GM12878 (cell line): ENCODE measurements around the gene CBFA2T3. TPM values are rescaled to one million over a fixed set of nuclear protein-coding genes. Genes with fewer than 3 reads are reported as not detected.

Experiments
- ATAC-seq: fragments of 200-7000 bp; cut with Tn5 transposase; 3 replicates; pipeline ENCODE4 v1.9.1; 2020; ENCODE audit warnings: mild to moderate bottlenecking, moderate library complexity
- BruUV-seq: library from RNA; stranded (reverse); fragments of 400-500 nt; replicated peaks from 2 replicates; lab custom pipeline; 2021; lab: Mats Ljungman, UMichigan
- CTCF ChIA-PET: fragments of 300-600 bp; sonication (Branson Sonifier 250); formaldehyde crosslinking; extraction: SDS; loops from one replicate; lab custom pipeline; 2021; ENCODE audit warnings: inconsistent platforms; lab: Yijun Ruan, JAX
- POLR2A ChIA-PET: fragments of 350-600 bp; formaldehyde crosslinking; extraction: SDS; loops from one replicate; lab custom pipeline; 2021; ENCODE audit warnings: inconsistent platforms; lab: Charles Lee
- RAD21 ChIA-PET: fragments of 300-600 bp; sonication (Branson Sonifier 250); formaldehyde crosslinking; loops from one replicate; lab custom pipeline; 2023; ENCODE audit warnings: antibody characterized with exemption; ENCODE audit not compliant: unreplicated experiment; lab: Charles Lee
- SMC1A ChIA-PET: fragments of 300-600 bp; sonication (Branson Sonifier 250); formaldehyde crosslinking; loops from one replicate; lab custom pipeline; 2023; ENCODE audit not compliant: unreplicated experiment, uncharacterized antibody; lab: Charles Lee
- DNase-seq: peaks from one replicate; pipeline ENCODE4 v3.0.0-alpha.2; 2011; ENCODE audit warnings: low read depth, low spot score
- FAIRE-seq: peaks from 3 replicates; lab custom pipeline; 2011; peaks lifted over from hg19 to GRCh38; lab: Jason Lieb, UNC
- H2AFZ ChIP-seq: 2 replicates; pipeline ENCODE4 v1.6.0; 2011; ENCODE audit warnings: low read depth, low read length, control low read depth; ENCODE audit not compliant: control insufficient read depth
- H3K27ac ChIP-seq: 2 replicates; pipeline ENCODE4 v1.5.1; 2011; ENCODE audit warnings: control low read depth; ENCODE audit not compliant: control insufficient read depth, insufficient read depth
- H3K27me3 ChIP-seq, 2 experiments: replicated peaks in 1 of 2; 2 replicates each; pipeline versions ENCODE4 v1.6.0 to v1.6.1; 2011; ENCODE audit warnings: low read length in 1 of 2; ENCODE audit not compliant: control insufficient read depth in 2 of 2, insufficient read depth in 2 of 2
- H3K36me3 ChIP-seq, 2 experiments: 2 replicates each; pipeline ENCODE4 v1.5.1; 2011; ENCODE audit warnings: low read length in 1 of 2; ENCODE audit not compliant: control insufficient read depth in 2 of 2, insufficient read depth in 2 of 2
- H3K4me1 ChIP-seq: 2 replicates; pipeline ENCODE4 v1.6.1; 2011; ENCODE audit warnings: mild to moderate bottlenecking, low read length, moderate library complexity, mixed read lengths; ENCODE audit not compliant: control insufficient read depth, insufficient read depth
- H3K4me2 ChIP-seq: 2 replicates; pipeline ENCODE4 v1.6.0; 2011; ENCODE audit warnings: control low read depth; ENCODE audit not compliant: control insufficient read depth, insufficient read depth
- H3K4me3 ChIP-seq: fragments of 200-600 bp; sonication (generic); 2 replicates; pipeline ENCODE4 v1.5.1; 2016
- H3K79me2 ChIP-seq: 2 replicates; pipeline ENCODE4 v1.6.0; 2011; ENCODE audit warnings: low read length; ENCODE audit not compliant: control insufficient read depth, insufficient read depth
- H3K9ac ChIP-seq: 2 replicates; pipeline ENCODE4 v1.8.0; 2011; ENCODE audit warnings: low read length, control low read depth, mixed read lengths; ENCODE audit not compliant: control insufficient read depth, insufficient read depth
- H3K9me3 ChIP-seq: replicated peaks from 3 replicates; pipeline ENCODE4 v1.5.1; 2011; ENCODE audit warnings: mild to moderate bottlenecking, low read length; ENCODE audit not compliant: control insufficient read depth, insufficient read depth
- H4K20me1 ChIP-seq: 2 replicates; pipeline ENCODE4 v1.6.0; 2011; ENCODE audit not compliant: control insufficient read depth, insufficient read depth
- BACH1 ChIP-seq: fragments of 450-650 bp; IDR thresholded peaks from 2 replicates; pipeline ENCODE4 v1.6.1; 2017; ENCODE audit warnings: mild to moderate bottlenecking, borderline replicate concordance
- CBX3 ChIP-seq: fragments of 200-600 bp; sonication (generic); IDR thresholded peaks from 2 replicates; pipeline ENCODE4 v1.6.1; 2016; ENCODE audit warnings: low read depth, borderline replicate concordance
- CREM ChIP-seq: IDR thresholded peaks from 2 replicates; pipeline ENCODE4 v1.6.1; 2014; ENCODE audit warnings: antibody characterized with exemption, low read depth
- CTCF ChIP-seq, 3 experiments: IDR thresholded peaks in 2 of 3; conservative IDR thresholded peaks in 1 of 3; 2 replicates each; pipeline ENCODE4 v1.5.1; 2011; ENCODE audit warnings: low read depth in 3 of 3, low read length in 3 of 3, mild to moderate bottlenecking in 3 of 3, control low read depth in 2 of 3, moderate library complexity in 2 of 3, inconsistent platforms in 1 of 3, mixed read lengths in 1 of 3; ENCODE audit not compliant: control insufficient read depth in 2 of 3, insufficient read depth in 1 of 3; ENCODE audit errors: extremely low read depth in 1 of 3
- EGR1 ChIP-seq, 2 experiments: IDR thresholded peaks; 1 replicate in 1 of 2; 2 replicates in 1 of 2; pipeline ENCODE4 v1.6.1; 2011 to 2012; ENCODE audit warnings: low read depth in 2 of 2, low read length in 2 of 2, borderline replicate concordance in 1 of 2, mild to moderate bottlenecking in 1 of 2, moderate library complexity in 1 of 2
- ELK1 ChIP-seq: IDR thresholded peaks from 2 replicates; pipeline ENCODE4 v1.6.1; 2012; ENCODE audit warnings: low read depth, low read length, improper control_type of control experiment
- EP300 ChIP-seq, 2 experiments: fragments of 150-350 bp in 1 of 2; IDR thresholded peaks; 2 replicates each; pipeline ENCODE4 v1.6.1; 2011 to 2012; ENCODE audit warnings: low read depth in 2 of 2, low read length in 2 of 2, borderline replicate concordance in 1 of 2, improper control_type of control experiment in 1 of 2, inconsistent platforms in 1 of 2; ENCODE audit not compliant: control insufficient read depth in 1 of 2
- HDGF ChIP-seq: fragments of 450-650 bp; IDR thresholded peaks from 2 replicates; pipeline ENCODE4 v1.6.1; 2016; ENCODE audit warnings: antibody characterized with exemption
- MTA3 ChIP-seq: IDR thresholded peaks from 2 replicates; pipeline ENCODE4 v1.6.1; 2012; ENCODE audit warnings: low read length, inconsistent platforms, borderline replicate concordance
- RB1 ChIP-seq: fragments of 450-650 bp; formaldehyde crosslinking; IDR thresholded peaks from 2 replicates; pipeline ENCODE4 v1.6.1; 2017; ENCODE audit warnings: mild to moderate bottlenecking, borderline replicate concordance
- TAF1 ChIP-seq: IDR thresholded peaks from 2 replicates; pipeline ENCODE4 v1.6.1; 2011; ENCODE audit warnings: mild to moderate bottlenecking, low read depth, low read length, borderline replicate concordance
- TCF3 ChIP-seq: IDR thresholded peaks from 2 replicates; pipeline ENCODE4 v1.6.1; 2012; ENCODE audit warnings: low read depth, mild to moderate bottlenecking, low read length, borderline replicate concordance; ENCODE audit not compliant: insufficient read depth
- ZNF24 ChIP-seq: fragments of 450-650 bp; IDR thresholded peaks from 2 replicates; pipeline ENCODE4 v1.6.1; 2017; ENCODE audit warnings: antibody characterized with exemption, mild to moderate bottlenecking
- ZZZ3 ChIP-seq: IDR thresholded peaks from 2 replicates; pipeline ENCODE4 v1.6.1; 2011; ENCODE audit warnings: low read depth; ENCODE audit not compliant: control insufficient read depth, insufficient read length
- WGBS: methylation state at CpG from one replicate; pipeline ENCODE4 v1.1.6; 2016; ENCODE audit warnings: low lambda C conversion rate; ENCODE audit not compliant: insufficient replicate concordance, insufficient coverage; ENCODE audit errors: missing lambda C conversion rate; 5-methylcytosine and 5-hydroxymethylcytosine counted together
- in situ Hi-C: fragments of 300-500 bp; cut with MboI; formaldehyde crosslinking; loops from 9 replicates; pipeline ENCODE4 v1.14.3; 2018; ENCODE audit warnings: mixed read lengths
- intact Hi-C: fragments of 100-400 bp; cut with micrococcal nuclease; formaldehyde crosslinking; loops from one replicate; pipeline ENCODE4 v1.14.2; 2022; ENCODE audit not compliant: unreplicated experiment
- polyA plus RNA-seq, 11 experiments: library from polyadenylated mRNA; depleted of rRNA in 4 of 11; unstranded in 6 of 11; stranded (reverse) in 5 of 11; fragments of >200 nt; fragmentation: Nextera tagmentation in 4 of 11; fragmentation: Illumina TruSeq in 1 of 11; extraction: Ambion mirVana in 4 of 11; extraction: Trizol in 1 of 11; gene quantifications; 1 replicate in 1 of 11; 2 replicates in 10 of 11; pipeline versions ENCODE4 v1.2.1 to v1.2.3, GENCODE V29; 2011 to 2016; ENCODE audit warnings: inconsistent platforms in 2 of 11, missing spikeins in 2 of 11, low read depth in 1 of 11
- total RNA-seq, 4 experiments: library from RNA; depleted of rRNA in 3 of 4; stranded (reverse); fragments of >200 nt in 3 of 4; fragmentation: Illumina TruSeq in 1 of 4; extraction: Trizol in 1 of 4; gene quantifications; 2 replicates each; pipeline versions ENCODE4 v1.2.1 to v1.2.3, GENCODE V29; 2013 to 2021

CBFA2T3 gene
- total and polyA plus RNA-seq, 10 of the 15 experiments (the other 5 are each of a cell fraction or from before 2014, with no cell fraction given) = 0.69 to 42.6 (median 4.5) TPM

DNA sequence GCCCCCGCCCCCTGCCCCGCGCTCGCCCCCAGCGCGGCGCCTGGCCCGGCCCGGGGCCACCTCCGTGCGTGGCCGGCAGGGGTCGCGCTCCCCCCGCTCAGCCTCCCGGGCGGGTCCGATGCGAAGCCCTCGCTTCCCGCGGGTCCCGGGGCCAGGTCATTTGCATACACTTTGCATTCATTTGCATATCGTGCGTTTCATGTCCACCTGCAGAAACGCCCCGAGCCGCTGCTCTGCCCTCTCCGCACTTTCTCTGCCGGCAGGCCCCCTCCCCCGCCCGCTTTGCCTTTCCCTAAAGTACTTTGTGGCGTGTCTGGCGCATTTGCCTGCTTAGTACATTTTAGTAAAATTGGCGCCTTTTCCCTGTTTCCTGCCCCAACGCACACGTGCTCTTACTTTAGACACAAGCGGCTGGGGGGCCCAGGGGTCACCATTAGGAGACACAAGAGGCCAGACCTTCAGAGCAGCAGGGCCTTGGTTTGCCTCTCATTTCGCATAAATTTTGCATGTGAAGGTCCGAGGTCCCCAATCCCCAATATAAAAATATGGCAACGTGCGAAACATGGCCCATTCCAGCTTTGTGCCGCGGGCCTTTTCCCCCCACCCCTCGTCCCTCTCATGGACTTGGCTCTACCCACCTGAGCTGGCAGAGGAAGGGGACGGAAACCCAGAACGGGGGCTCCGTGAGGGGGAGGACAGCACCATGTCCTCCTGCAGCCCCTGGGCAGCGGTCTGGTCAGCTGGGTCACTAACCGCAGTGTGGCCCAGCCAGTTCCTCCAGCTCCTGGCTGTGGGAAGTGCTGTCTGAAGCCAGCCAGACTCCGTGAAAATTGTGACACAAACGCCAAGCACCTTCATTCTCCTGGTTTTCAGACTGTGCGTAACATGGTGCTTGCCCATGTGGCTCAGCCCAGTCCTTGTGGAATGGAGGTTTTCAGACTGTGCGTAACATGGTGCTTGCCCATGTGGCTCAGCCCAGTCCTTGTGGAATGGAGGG lies 34.8 kb downstream of the CBFA2T3 start:
- DNase-seq (no peak), FAIRE-seq (no peak), ATAC-seq (peak; percentile 76)
- Histone ChIP-seq H3K9me3 (no peaks in the 10 kb centered on the region), H3K36me3 (peaks cover 0 to under 1% of the 10 kb centered on the region in 2 experiments; a peak in 2 of 4 replicates), H3K4me3 (peak overlapping the region; percentile 64), H3K27me3 (peaks cover 0 to 1% of the 10 kb centered on the region in 2 experiments; a peak in 1 of 4 replicates), H2AFZ (peak overlapping the region; percentile 23; the same call in 1 of the 2 replicates), H3K4me1 (peaks cover 27% of the 10 kb centered on the region), H4K20me1 (no peaks in the 10 kb centered on the region), H3K79me2 (peaks cover 15% of the 10 kb centered on the region), H3K4me2 (peak overlapping the region; percentile 82), H3K27ac (no peak overlapping the region; the same call in 1 of the 2 replicates), H3K9ac (peak overlapping the region; percentile 39; the same call in 1 of the 2 replicates)
- intact Hi-C loops (loop anchor here (1.0 kb wide), 1 partner anchor 225 kb away; no protein-coding TSS in a partner anchor), in situ Hi-C loops (no loop called here)
- ChIA-PET RAD21 (interaction anchor here (0.6 to 2.6 kb wide), 6 partner anchors 23 to 276 kb away, joined by 3 to 8 read pairs (median 4); partner anchors contain the start of gene ZNF778), POLR2A (interaction anchor here (1.0 to 1.7 kb wide), 3 partner anchors 30 to 41 kb away, joined by 3 to 5 read pairs (median 4); no protein-coding TSS in a partner anchor), CTCF (interaction anchor here (0.7 to 2.7 kb wide), 6 partner anchors 41 to 274 kb away, joined by 3 to 8 read pairs (median 6); no protein-coding TSS in a partner anchor), SMC1A (interaction anchor here (0.8 to 0.9 kb wide), 2 partner anchors 85 to 173 kb away, joined by 3 to 4 read pairs; partner anchors contain the start of genes GALNS and TRAPPC2L)
- BruUV-seq = no TSS peak
- 35% methylated on average over 31 of the region's 54 CpGs for WGBS
- TF ChIP-seq RB1 (no peak), TAF1 (no peak), CBX3 (no peak), ZZZ3 (no peak), HDGF (no peak), BACH1 (peak; percentile 45), ELK1 (no peak), CREM (no peak), TCF3 (no peak), CTCF (IDR thresholded peaks at IDR 0.05 in 2 of 3, conservative IDR thresholded peaks at IDR 0.05 in 1 of 3; ENCODE audit: control insufficient read depth in 2 of 3, extremely low read depth in 1 of 3, insufficient read depth in 1 of 3, low read depth in 3 of 3, low read length in 3 of 3) (peak; percentile 66 to 76 (median 66); a peak in 5 of 6 replicates), EGR1 (IDR thresholded peaks at IDR 0.05; ENCODE audit: borderline replicate concordance in 1 of 2, low read depth in 2 of 2, low read length in 2 of 2) (no peak), ZNF24 (no peak), EP300 (IDR thresholded peaks at IDR 0.05; ENCODE audit: borderline replicate concordance in 1 of 2, control insufficient read depth in 1 of 2, low read depth in 2 of 2, low read length in 2 of 2) (no peak), MTA3 (no peak)
